Middle frontal gyrus (tissue), 1 donor: ENCODE results near the gene EAPP.
"Not testable (repeated sequence)": the region's sequence is repeated elsewhere in the genome, so short reads cannot be mapped to it uniquely, and the experiment has no call there.

Experiments used
- DNase-seq: peaks from one replicate; pipeline ENCODE4 v3.0.0-alpha.2; 2015; ENCODE audit warnings: low spot score; ENCODE audit errors: extremely low spot score

EAPP gene

GRCh38 chr14:34488528-34488927 is 51.0 kb downstream of the EAPP start:
- no peak for DNase-seq

GRCh38 chr14:34484726-34485125 is 54.8 kb downstream of the EAPP start:
- no peak for DNase-seq

GRCh38 chr14:34482463-34482862 is 57.0 kb downstream of the EAPP start:
- no peak for DNase-seq

- no peak for DNase-seq
These were observed 59.8 kb downstream of the EAPP start for GRCh38 chr14:34479694-34480093.

GRCh38 chr14:34478261-34478660 is 61.2 kb downstream of the EAPP start:
- no peak for DNase-seq

- not testable (repeated sequence) for DNase-seq
These were observed 63.5 kb downstream of the EAPP start for GRCh38 chr14:34476036-34476435.

- DNase-seq: no peak
These were observed 64.3 kb downstream of the EAPP start for GRCh38 chr14:34475163-34475562.

- DNase-seq: no peak
These were observed 65.3 kb downstream of the EAPP start for GRCh38 chr14:34474187-34474679.

- no peak for DNase-seq
These were observed 66.7 kb downstream of the EAPP start for GRCh38 chr14:34472706-34473279.

GRCh38 chr14:34470319-34470718 is 69.2 kb downstream of the EAPP start:
- no peak for DNase-seq

- no peak for DNase-seq
These were observed 72.8 kb downstream of the EAPP start for GRCh38 chr14:34466691-34467090.
